Glutamatergic neuron (in vitro differentiated cells): Measurements from ENCODE around the gene CABLES2. TPM values are rescaled to one million over a fixed set of nuclear protein-coding genes. Genes with fewer than 3 reads are reported as not detected.

Source experiments
- DNase-seq: peaks from one replicate; pipeline ENCODE4 v3.0.0; 2022
- H3K27ac Mint-ChIP-seq: one replicate; pipeline ENCODE4 v1.8.0; 2020; ENCODE audit warnings: mild to moderate bottlenecking, mixed read lengths, inconsistent platforms; ENCODE audit not compliant: unreplicated experiment
- H3K27me3 Mint-ChIP-seq: one replicate; pipeline ENCODE4 v1.8.0; 2020; ENCODE audit warnings: mild to moderate bottlenecking, moderate library complexity, mixed read lengths, inconsistent platforms; ENCODE audit not compliant: unreplicated experiment
- H3K36me3 Mint-ChIP-seq: one replicate; pipeline ENCODE4 v1.8.0; 2020; ENCODE audit warnings: mild to moderate bottlenecking, mixed read lengths, inconsistent platforms; ENCODE audit not compliant: unreplicated experiment
- H3K4me1 Mint-ChIP-seq: one replicate; pipeline ENCODE4 v1.8.0; 2020; ENCODE audit warnings: mild to moderate bottlenecking, low read depth, mixed read lengths, inconsistent platforms; ENCODE audit not compliant: unreplicated experiment
- H3K4me3 Mint-ChIP-seq: one replicate; pipeline ENCODE4 v1.8.0; 2020; ENCODE audit warnings: mild to moderate bottlenecking, mixed read lengths, inconsistent platforms; ENCODE audit not compliant: unreplicated experiment
- H3K9me3 Mint-ChIP-seq: one replicate; pipeline ENCODE4 v1.8.0; 2020; ENCODE audit warnings: mild to moderate bottlenecking, moderate library complexity, mixed read lengths, inconsistent platforms; ENCODE audit not compliant: unreplicated experiment
- CTCF ChIP-seq: fragments of 200-600 bp; sonication (generic); IDR thresholded peaks from one replicate; pipeline ENCODE4 v1.5.0; 2021; ENCODE audit not compliant: partially characterized antibody, unreplicated experiment
- total RNA-seq: library from RNA; stranded (reverse); fragmentation: NEBNext Ultra II Directional; extraction: Animal tissue kit (Norgen Biotek cat#: 25700); gene quantifications from one replicate; pipeline ENCODE4 v1.2.1, GENCODE V29; 2021; ENCODE audit not compliant: unreplicated experiment

The CABLES2 gene
- total RNA-seq, 1 donor from 2014 or later: 25.3 TPM

GRCh38 chr20:62418709-62419487 is 11.8 kb upstream of the CABLES2 start:
- no peak for DNase-seq
- no peak overlapping the region for H3K4me3 Mint-ChIP-seq
- no peaks in the 10 kb centered on the region for H3K36me3 Mint-ChIP-seq
- no peak for TF ChIP-seq CTCF
- H3K27ac Mint-ChIP-seq: no peak overlapping the region
- H3K4me1 Mint-ChIP-seq: no peaks in the 10 kb centered on the region
- H3K27me3 Mint-ChIP-seq: peaks cover 4% of the 10 kb centered on the region
- peaks cover 6% of the 10 kb centered on the region for H3K9me3 Mint-ChIP-seq

- peaks cover 4% of the 10 kb centered on the region for H3K27me3 Mint-ChIP-seq
- TF ChIP-seq CTCF: no peak
- H3K36me3 Mint-ChIP-seq: no peaks in the 10 kb centered on the region
- no peak overlapping the region for H3K4me3 Mint-ChIP-seq
- peaks cover 6% of the 10 kb centered on the region for H3K9me3 Mint-ChIP-seq
- no peak overlapping the region for H3K27ac Mint-ChIP-seq
- DNase-seq: no peak
- H3K4me1 Mint-ChIP-seq: no peaks in the 10 kb centered on the region
Measured at GRCh38 chr20:62417981-62418708, 11.1 kb upstream of the CABLES2 start.

GRCh38 chr20:62416651-62417637 is 9.9 kb upstream of the CABLES2 start:
- no peak for TF ChIP-seq CTCF
- no peak for DNase-seq
- H3K4me3 Mint-ChIP-seq: no peak overlapping the region
- H3K9me3 Mint-ChIP-seq: peaks cover 6% of the 10 kb centered on the region
- peaks cover 5% of the 10 kb centered on the region for H3K27me3 Mint-ChIP-seq
- H3K4me1 Mint-ChIP-seq: no peaks in the 10 kb centered on the region
- no peaks in the 10 kb centered on the region for H3K36me3 Mint-ChIP-seq
- no peak overlapping the region for H3K27ac Mint-ChIP-seq

GRCh38 chr20:62415354-62416111 is 8.4 kb upstream of the CABLES2 start:
- TF ChIP-seq CTCF: no peak
- peaks cover 1% of the 10 kb centered on the region for H3K9me3 Mint-ChIP-seq
- DNase-seq: no peak
- no peak overlapping the region for H3K27ac Mint-ChIP-seq
- no peaks in the 10 kb centered on the region for H3K36me3 Mint-ChIP-seq
- H3K4me1 Mint-ChIP-seq: no peaks in the 10 kb centered on the region
- H3K27me3 Mint-ChIP-seq: peaks cover 5% of the 10 kb centered on the region
- no peak overlapping the region for H3K4me3 Mint-ChIP-seq
